ENCODE results near the gene RBKS. TPM values are rescaled to one million over a fixed set of nuclear protein-coding genes. Genes with fewer than 3 reads are reported as not detected.
"Not testable (repeated sequence)": the region's sequence is repeated elsewhere in the genome, so short reads cannot be mapped to it uniquely, and the experiment has no call there.

The RBKS gene
- total RNA-seq, 1 donor from 2014 or later, result 0.79 TPM

DNA sequence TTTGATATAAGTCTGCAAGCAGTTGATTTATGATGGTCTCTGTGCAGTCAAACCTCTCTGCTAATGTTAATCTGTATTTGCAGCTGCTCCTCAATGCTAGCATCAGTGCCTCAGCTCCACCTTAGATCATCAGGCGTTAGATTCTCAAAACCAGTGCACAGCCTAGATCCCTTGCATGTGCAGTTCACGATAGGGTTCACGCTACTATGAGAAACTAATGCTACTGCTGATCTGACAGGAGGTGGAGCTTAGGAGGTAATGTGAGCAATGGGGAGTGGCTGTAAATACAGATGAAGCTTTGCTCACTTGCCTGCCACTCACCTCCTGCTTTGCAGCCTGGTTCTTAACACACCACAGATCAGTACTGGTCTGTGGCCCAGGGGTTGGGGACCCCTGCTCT lies 18.4 kb downstream of the RBKS start:
- no peak for DNase-seq (ENCODE audit: low read depth, low spot score)
- Mint-ChIP-seq H3K9me3 (peaks cover 4% of the 10 kb centered on the region), H3K27ac (ENCODE audit: unreplicated experiment) (no peak overlapping the region), H3K4me3 (no peak overlapping the region), H3K4me1 (no peaks in the 10 kb centered on the region), H3K27me3 (ENCODE audit: low read depth) (no peaks in the 10 kb centered on the region), H3K36me3 (ENCODE audit: low read depth) (peaks cover 4% of the 10 kb centered on the region)
- TF ChIP-seq, protein P1, sequence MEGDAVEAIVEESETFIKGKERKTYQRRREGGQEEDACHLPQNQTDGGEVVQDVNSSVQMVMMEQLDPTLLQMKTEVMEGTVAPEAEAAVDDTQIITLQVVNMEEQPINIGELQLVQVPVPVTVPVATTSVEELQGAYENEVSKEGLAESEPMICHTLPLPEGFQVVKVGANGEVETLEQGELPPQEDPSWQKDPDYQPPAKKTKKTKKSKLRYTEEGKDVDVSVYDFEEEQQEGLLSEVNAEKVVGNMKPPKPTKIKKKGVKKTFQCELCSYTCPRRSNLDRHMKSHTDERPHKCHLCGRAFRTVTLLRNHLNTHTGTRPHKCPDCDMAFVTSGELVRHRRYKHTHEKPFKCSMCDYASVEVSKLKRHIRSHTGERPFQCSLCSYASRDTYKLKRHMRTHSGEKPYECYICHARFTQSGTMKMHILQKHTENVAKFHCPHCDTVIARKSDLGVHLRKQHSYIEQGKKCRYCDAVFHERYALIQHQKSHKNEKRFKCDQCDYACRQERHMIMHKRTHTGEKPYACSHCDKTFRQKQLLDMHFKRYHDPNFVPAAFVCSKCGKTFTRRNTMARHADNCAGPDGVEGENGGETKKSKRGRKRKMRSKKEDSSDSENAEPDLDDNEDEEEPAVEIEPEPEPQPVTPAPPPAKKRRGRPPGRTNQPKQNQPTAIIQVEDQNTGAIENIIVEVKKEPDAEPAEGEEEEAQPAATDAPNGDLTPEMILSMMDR (conservative IDR thresholded peaks at IDR 0.05), result no peak

DNA sequence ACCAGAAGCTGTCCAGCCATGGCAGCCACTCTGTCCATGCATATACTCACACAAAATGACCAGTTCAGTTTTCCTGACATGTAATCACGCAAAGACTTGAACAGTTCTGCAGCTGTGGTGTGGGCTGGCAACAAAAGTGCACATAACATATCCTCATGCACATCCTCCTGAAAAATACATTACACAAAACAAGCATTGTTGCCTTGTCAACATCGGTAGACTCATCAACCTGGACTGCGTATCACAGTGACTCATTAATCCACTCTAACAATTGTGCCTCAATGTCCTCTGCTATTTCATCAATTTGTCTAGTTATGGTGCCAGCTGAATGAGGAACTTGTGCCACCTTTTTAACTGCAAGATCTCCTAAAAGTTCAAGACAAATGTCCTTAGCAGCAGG lies 19.5 kb downstream of the RBKS start:
- no peak for DNase-seq (ENCODE audit: low read depth, low spot score)
- Mint-ChIP-seq H3K27ac (ENCODE audit: unreplicated experiment) (no peak overlapping the region), H3K36me3 (ENCODE audit: low read depth) (peaks cover 2% of the 10 kb centered on the region), H3K27me3 (ENCODE audit: low read depth) (no peaks in the 10 kb centered on the region), H3K4me1 (no peaks in the 10 kb centered on the region), H3K9me3 (peaks cover 2% of the 10 kb centered on the region), H3K4me3 (no peak overlapping the region)
- TF ChIP-seq, protein P1 (conservative IDR thresholded peaks at IDR 0.05), result no peak

DNA sequence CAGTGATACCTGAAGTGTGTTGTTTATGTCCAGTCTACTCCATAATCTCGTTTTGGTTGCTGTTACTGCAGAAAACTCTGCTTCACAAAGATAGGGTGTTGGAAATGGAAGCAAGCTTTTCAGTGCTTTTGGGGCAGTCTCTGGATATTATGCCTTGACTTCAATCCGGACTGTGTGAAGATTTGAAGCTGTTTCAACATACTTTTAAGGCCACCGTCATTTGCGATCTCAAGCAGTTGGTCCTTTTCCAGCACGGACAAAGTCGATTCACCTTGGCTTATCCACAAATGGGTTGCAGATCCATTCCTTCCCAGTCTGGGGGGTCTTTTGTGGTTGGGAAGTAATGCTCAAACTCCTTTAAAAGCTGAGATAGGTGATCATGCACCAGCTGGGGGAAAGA lies 20.4 kb downstream of the RBKS start:
- TF ChIP-seq, protein P1 (conservative IDR thresholded peaks at IDR 0.05), result no peak
- no peaks in the 10 kb centered on the region for H3K27me3 Mint-ChIP-seq (ENCODE audit: low read depth)
- DNase-seq (ENCODE audit: low read depth, low spot score), result no peak
- H3K4me3 Mint-ChIP-seq, result no peak overlapping the region
- no peaks in the 10 kb centered on the region for H3K4me1 Mint-ChIP-seq
- no peaks in the 10 kb centered on the region for H3K36me3 Mint-ChIP-seq (ENCODE audit: low read depth)
- H3K27ac Mint-ChIP-seq (ENCODE audit: unreplicated experiment), result no peak overlapping the region
- H3K9me3 Mint-ChIP-seq, result no peaks in the 10 kb centered on the region

DNA sequence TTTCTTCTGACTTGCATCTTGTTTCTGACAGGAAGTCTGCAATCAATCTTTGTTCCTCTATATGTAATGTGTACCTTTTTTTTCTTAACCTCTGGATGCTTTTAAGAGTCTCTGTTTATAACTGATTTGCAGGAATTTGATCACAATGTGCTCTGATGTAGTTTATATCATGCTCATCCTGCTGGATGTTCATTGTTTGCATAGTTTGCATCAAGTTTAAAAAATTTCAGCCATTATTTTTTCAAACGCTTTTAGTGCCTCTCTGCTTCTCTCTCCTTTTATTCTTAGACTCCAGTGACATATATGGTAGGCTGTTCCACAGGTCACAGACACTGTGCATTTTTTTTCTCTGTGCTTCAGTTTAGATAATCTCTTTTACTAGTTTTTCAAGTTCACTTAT lies 23.9 kb downstream of the RBKS start:
- Mint-ChIP-seq H3K36me3 (ENCODE audit: low read depth) (no peaks in the 10 kb centered on the region), H3K9me3 (no peaks in the 10 kb centered on the region), H3K27ac (ENCODE audit: unreplicated experiment) (no peak overlapping the region), H3K4me3 (no peak overlapping the region), H3K4me1 (no peaks in the 10 kb centered on the region), H3K27me3 (ENCODE audit: low read depth) (no peaks in the 10 kb centered on the region)
- TF ChIP-seq, protein P1 (conservative IDR thresholded peaks at IDR 0.05), result no peak
- no peak for DNase-seq (ENCODE audit: low read depth, low spot score)

DNA sequence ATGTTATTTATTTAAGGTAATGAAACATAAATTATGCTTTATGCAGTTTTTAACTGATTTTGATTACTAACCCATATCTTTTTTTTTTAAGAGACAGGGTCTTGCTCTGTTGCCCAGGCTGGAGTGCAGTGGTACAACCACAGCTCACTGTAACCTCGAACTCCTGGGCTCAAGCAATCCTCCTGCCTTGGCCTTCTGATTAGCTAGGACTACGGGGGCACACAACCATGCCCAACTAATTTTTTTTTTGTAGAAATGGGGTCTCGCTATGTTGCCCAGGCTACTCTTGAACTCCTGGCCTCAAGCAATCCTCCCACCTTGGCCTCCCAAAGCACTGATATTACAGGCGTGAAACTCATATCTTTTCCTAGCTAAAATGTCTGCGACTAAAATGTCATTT lies 26.2 kb downstream of the RBKS start:
- H3K4me1 Mint-ChIP-seq; H3K4me3 Mint-ChIP-seq; H3K36me3 Mint-ChIP-seq (ENCODE audit: low read depth); H3K9me3 Mint-ChIP-seq; H3K27ac Mint-ChIP-seq (ENCODE audit: unreplicated experiment); H3K27me3 Mint-ChIP-seq (ENCODE audit: low read depth); DNase-seq (ENCODE audit: low read depth, low spot score): not testable (repeated sequence)

DNA sequence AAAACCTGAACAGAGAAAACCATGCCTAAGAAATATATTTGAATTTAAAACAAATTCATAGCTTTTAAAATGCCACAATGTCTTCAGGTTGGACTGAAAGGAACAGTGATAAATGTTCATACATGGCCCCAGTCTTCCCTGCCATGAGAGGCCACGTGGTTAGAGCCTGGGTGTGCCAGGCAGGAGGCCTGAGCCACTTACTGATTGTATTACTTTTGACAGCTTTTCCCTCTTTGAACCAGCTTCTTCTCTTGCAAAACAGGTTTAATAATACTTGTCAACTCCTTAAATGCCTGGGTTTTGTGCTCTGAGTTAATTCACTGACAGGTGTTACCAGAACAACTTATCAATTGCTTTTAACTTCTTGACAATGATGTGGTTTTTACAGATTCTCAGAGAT lies 27.0 kb downstream of the RBKS start:
- Mint-ChIP-seq H3K27ac (ENCODE audit: unreplicated experiment) (no peak overlapping the region), H3K4me3 (no peak overlapping the region), H3K9me3 (no peaks in the 10 kb centered on the region), H3K36me3 (ENCODE audit: low read depth) (no peaks in the 10 kb centered on the region), H3K4me1 (no peaks in the 10 kb centered on the region), H3K27me3 (ENCODE audit: low read depth) (no peaks in the 10 kb centered on the region)
- TF ChIP-seq, protein P1 (conservative IDR thresholded peaks at IDR 0.05), result no peak
- DNase-seq (ENCODE audit: low read depth, low spot score), result no peak

Measured in neural crest cell (in vitro differentiated cells).